Sigmoid colon (tissue), 4 donors: ENCODE data around the gene LPCAT1.

ENCODE experiments used
- POLR2AphosphoS5 ChIP-seq, 4 donors: sonication (generic); formaldehyde crosslinking; IDR thresholded peaks; one replicate each; pipeline ENCODE4 v1.6.1; 2017; ENCODE audit warnings: antibody characterized with exemption in 4 of 4
- TF ChIP-seq, protein P1 (sequence below), 4 experiments: fragments of 450-650 bp in 3 of 4; fragments of 200-600 bp in 1 of 4; IDR thresholded peaks; one replicate each; pipeline ENCODE4 v1.5.1; 2016 to 2019; ENCODE audit warnings: antibody characterized with exemption in 4 of 4, mild to moderate bottlenecking in 3 of 4, moderate library complexity in 2 of 4

DNA sequence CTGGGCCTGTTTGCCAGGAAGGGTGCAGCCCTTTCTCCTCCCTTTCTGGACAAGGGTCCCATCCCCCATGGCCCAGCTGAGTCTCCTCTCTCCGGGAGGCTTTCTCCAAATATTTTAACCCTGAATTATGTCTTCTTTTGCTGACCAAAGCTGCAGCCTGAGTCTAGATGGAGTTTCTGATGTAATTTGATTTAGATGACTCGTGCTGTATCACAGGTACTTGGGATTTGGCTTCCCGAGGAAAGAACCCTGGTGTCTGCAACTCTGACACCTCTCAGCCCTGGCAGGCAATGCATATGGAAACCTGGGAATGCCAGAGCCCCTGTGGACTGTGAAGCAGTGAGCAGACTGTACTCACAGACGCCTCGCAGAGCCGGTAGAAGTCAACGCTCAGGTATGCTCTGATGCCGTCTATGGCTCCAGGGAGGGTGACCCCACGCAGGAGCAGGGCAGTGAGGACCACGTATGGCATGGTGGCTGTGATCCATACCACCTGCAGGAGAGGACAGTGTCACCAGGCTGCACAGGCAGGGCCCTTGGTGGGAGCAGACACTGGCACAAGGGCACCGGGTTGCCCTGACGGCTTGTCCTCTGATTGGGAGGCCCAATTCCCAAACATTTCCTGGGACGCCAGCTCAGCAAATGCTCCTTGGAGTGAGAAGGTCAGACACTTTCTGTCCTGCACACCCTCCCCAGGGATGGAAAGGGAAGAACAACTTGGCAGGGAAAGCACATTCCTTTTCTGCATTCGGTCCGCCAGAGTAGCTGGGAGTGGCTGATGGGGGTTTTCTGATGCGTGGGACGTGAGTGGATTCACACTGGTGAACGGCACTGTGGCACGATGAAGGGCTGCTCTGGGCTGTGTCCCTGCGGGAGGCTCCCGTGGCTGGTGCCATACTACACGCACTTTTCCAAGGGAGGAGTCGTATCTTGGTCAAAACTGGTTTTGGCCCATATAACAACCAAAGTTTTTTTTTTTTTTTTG is 103.3 kb downstream of the LPCAT1 start:
- no peak for TF ChIP-seq POLR2AphosphoS5 (IDR thresholded peaks at IDR 0.05)
- TF ChIP-seq, protein P1, sequence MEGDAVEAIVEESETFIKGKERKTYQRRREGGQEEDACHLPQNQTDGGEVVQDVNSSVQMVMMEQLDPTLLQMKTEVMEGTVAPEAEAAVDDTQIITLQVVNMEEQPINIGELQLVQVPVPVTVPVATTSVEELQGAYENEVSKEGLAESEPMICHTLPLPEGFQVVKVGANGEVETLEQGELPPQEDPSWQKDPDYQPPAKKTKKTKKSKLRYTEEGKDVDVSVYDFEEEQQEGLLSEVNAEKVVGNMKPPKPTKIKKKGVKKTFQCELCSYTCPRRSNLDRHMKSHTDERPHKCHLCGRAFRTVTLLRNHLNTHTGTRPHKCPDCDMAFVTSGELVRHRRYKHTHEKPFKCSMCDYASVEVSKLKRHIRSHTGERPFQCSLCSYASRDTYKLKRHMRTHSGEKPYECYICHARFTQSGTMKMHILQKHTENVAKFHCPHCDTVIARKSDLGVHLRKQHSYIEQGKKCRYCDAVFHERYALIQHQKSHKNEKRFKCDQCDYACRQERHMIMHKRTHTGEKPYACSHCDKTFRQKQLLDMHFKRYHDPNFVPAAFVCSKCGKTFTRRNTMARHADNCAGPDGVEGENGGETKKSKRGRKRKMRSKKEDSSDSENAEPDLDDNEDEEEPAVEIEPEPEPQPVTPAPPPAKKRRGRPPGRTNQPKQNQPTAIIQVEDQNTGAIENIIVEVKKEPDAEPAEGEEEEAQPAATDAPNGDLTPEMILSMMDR (IDR thresholded peaks at IDR 0.05) = no peak
